Smooth muscle cell (in vitro differentiated cells): ENCODE measurements around the gene TNIP1. TPM values are rescaled to one million over a fixed set of nuclear protein-coding genes. Genes with fewer than 3 reads are reported as not detected.
A peak's percentile ranks its signal among the peaks of the same experiment; 100 is the strongest.

Experiments
- DNase-seq: peaks from one replicate; lab custom pipeline; 2025; ENCODE audit not compliant: unreplicated experiment; lab: John Stamatoyannopoulos, UW
- H2AFZ ChIP-seq: fragments of 200-600 bp; sonication (generic); 2 replicates; pipeline ENCODE4 v1.6.0; 2016; ENCODE audit warnings: antibody characterized with exemption, low read depth, mild to moderate bottlenecking
- H3F3A ChIP-seq: fragments of 200-600 bp; sonication (generic); 2 replicates; pipeline ENCODE4 v1.6.0; 2017; ENCODE audit warnings: antibody characterized with exemption, low read depth
- H3K27ac ChIP-seq: fragments of 200-600 bp; sonication (generic); 2 replicates; pipeline ENCODE4 v1.5.1; 2016; ENCODE audit warnings: low read depth, mild to moderate bottlenecking
- H3K27me3 ChIP-seq: fragments of 200-600 bp; sonication (generic); 2 replicates; pipeline ENCODE4 v1.6.1; 2016; ENCODE audit warnings: low read depth, mild to moderate bottlenecking
- H3K36me3 ChIP-seq: fragments of 200-600 bp; sonication (generic); 2 replicates; pipeline ENCODE4 v1.5.1; 2016; ENCODE audit warnings: low read depth
- H3K4me1 ChIP-seq: fragments of 200-600 bp; sonication (generic); 2 replicates; pipeline ENCODE4 v1.5.1; 2016; ENCODE audit warnings: low read depth
- H3K4me2 ChIP-seq: fragments of 200-600 bp; sonication (generic); 2 replicates; pipeline ENCODE4 v1.6.0; 2016; ENCODE audit warnings: mild to moderate bottlenecking
- H3K4me3 ChIP-seq: fragments of 200-600 bp; sonication (generic); 2 replicates; pipeline ENCODE4 v1.5.1; 2016; ENCODE audit warnings: mild to moderate bottlenecking
- H3K79me2 ChIP-seq: fragments of 200-600 bp; sonication (generic); 2 replicates; pipeline ENCODE4 v1.6.0; 2016; ENCODE audit warnings: low read depth, mild to moderate bottlenecking
- H3K9ac ChIP-seq: fragments of 200-600 bp; sonication (generic); 2 replicates; pipeline ENCODE4 v1.6.0; 2016; ENCODE audit warnings: low read depth
- H3K9me3 ChIP-seq: fragments of 200-600 bp; sonication (generic); replicated peaks from 2 replicates; pipeline ENCODE4 v1.5.1; 2016; ENCODE audit warnings: low read depth
- H4K20me1 ChIP-seq: fragments of 200-600 bp; sonication (generic); 2 replicates; pipeline ENCODE4 v1.6.0; 2016; ENCODE audit warnings: low read depth
- WGBS: methylation state at CpG from one replicate; pipeline ENCODE4 v1.1.7; 2016; ENCODE audit warnings: low lambda C conversion rate; 5-methylcytosine and 5-hydroxymethylcytosine counted together
- polyA plus RNA-seq: library from polyadenylated mRNA; unstranded; fragments of >200 nt; fragmentation: Nextera tagmentation; extraction: Ambion mirVana; gene quantifications from 2 replicates; pipeline ENCODE4 v1.2.1, GENCODE V29; 2016
- total RNA-seq: library from RNA; depleted of rRNA; stranded (reverse); fragments of >200 nt; gene quantifications from 2 replicates; pipeline ENCODE4 v1.2.3, GENCODE V29; 2014
- TF ChIP-seq, protein P1 (sequence below): fragments of 200-600 bp; sonication (generic); IDR thresholded peaks from 2 replicates; pipeline ENCODE4 v1.5.1; 2017; ENCODE audit warnings: borderline replicate concordance, mild to moderate bottlenecking, antibody characterized with exemption; ENCODE audit not compliant: insufficient read depth, poor library complexity, severe bottlenecking

TNIP1 gene
- total and polyA plus RNA-seq, 2 experiments from 2014 or later = 51.4 to 73.7 TPM

DNA sequence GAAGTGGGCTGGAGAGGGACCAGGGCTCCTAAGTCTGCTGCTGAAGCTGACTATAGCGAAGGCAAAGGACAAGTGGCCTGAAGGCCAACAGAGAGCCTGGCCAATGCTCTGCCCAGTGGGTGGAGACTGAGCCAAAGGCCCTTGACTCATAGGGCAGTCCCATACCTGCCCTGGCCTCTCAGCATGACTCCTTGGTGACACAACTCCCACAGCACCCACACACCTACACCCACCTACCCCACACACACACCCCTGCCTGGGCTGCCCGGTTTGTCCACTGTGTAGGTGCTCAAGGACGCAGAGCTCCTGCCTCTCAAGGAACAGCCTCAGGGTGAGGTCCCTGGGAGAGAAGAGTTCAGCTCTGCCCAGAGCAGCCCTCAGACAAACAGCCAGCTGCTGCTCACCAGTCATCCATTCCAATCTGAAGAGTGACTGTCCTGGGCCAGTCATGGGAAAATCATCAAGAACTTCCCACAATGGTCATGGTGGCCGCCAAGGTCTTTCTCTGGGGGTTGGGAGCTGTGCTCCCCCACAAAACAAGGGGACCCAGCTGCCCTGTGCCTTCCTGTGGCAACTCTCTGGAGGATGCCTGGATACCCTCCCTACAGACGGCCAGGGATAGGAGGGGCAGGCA lies 5.0 kb downstream of the TNIP1 start:
- TF ChIP-seq, protein P1, sequence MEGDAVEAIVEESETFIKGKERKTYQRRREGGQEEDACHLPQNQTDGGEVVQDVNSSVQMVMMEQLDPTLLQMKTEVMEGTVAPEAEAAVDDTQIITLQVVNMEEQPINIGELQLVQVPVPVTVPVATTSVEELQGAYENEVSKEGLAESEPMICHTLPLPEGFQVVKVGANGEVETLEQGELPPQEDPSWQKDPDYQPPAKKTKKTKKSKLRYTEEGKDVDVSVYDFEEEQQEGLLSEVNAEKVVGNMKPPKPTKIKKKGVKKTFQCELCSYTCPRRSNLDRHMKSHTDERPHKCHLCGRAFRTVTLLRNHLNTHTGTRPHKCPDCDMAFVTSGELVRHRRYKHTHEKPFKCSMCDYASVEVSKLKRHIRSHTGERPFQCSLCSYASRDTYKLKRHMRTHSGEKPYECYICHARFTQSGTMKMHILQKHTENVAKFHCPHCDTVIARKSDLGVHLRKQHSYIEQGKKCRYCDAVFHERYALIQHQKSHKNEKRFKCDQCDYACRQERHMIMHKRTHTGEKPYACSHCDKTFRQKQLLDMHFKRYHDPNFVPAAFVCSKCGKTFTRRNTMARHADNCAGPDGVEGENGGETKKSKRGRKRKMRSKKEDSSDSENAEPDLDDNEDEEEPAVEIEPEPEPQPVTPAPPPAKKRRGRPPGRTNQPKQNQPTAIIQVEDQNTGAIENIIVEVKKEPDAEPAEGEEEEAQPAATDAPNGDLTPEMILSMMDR = no peak
- Histone ChIP-seq H3K9ac (peak overlapping the region; percentile 58), H3K79me2 (peaks cover 94% of the 10 kb centered on the region), H3K9me3 (no peaks in the 10 kb centered on the region), H2AFZ (no peak overlapping the region), H3F3A (peaks cover 5% of the 10 kb centered on the region), H3K27ac (peak overlapping the region; percentile 84), H3K4me2 (no peak overlapping the region), H4K20me1 (peaks cover 90% of the 10 kb centered on the region), H3K27me3 (no peaks in the 10 kb centered on the region), H3K4me1 (no peaks in the 10 kb centered on the region), H3K4me3 (no peak overlapping the region), H3K36me3 (peaks cover 2% of the 10 kb centered on the region)
- DNase-seq = no peak
- WGBS = 75% methylated on average over 5 of the region's 5 CpGs

DNA sequence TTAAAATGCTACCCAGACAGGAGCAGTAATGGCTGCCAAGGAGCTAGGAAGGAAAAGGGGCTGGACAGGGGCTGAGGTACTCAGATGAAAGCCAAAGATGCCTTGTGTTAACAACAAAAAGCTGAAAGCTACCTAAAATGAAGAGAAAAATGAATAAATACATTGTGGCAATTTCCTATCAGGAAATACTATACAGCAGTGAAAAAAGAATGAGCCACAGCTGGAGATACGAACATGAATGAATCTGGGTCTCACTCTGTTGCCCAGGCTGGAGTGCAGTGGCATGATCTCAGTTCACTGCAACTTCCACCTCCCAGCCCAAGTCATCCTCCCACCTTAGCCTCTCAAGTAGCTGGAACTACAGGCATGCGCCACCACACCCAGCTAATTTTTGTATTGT lies 6.3 kb downstream of the TNIP1 start:
- WGBS = 100% methylated on average over 2 of the region's 2 CpGs
- H3F3A ChIP-seq = peaks cover 5% of the 10 kb centered on the region
- H3K27ac ChIP-seq = peak overlapping the region; percentile 45

DNA sequence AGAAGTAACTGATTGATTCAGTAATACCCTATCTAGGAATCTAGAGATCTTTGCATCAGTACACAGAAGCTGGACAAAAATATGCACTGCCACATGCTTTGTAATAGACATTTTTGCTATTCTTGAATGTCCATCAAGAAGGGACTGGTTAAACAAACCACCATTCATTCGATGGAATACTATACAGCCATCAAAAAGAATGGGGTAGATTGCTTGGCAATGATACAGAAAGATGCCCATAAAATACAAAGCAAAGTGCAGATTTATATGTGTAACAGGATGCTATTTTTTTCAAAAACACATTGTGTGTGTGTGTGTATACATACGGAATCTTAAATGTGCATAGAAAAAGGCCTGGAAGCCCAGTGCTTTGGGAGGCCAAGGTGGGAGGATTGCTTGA lies 7.6 kb downstream of the TNIP1 start:
- H4K20me1 ChIP-seq = peaks cover 97% of the 10 kb centered on the region
- no peaks in the 10 kb centered on the region for H3K9me3 ChIP-seq
- H3F3A ChIP-seq = peaks cover 5% of the 10 kb centered on the region
- H3K4me1 ChIP-seq = peaks cover 4% of the 10 kb centered on the region
- TF ChIP-seq, protein P1 = no peak
- H3K27me3 ChIP-seq = no peaks in the 10 kb centered on the region
- H3K9ac ChIP-seq = no peak overlapping the region
- DNase-seq = no peak
- no peak overlapping the region for H2AFZ ChIP-seq
- H3K4me2 ChIP-seq = no peak overlapping the region
- WGBS = 95% methylated on average over 2 of the region's 2 CpGs
- no peak overlapping the region for H3K4me3 ChIP-seq
- H3K36me3 ChIP-seq = peaks cover 2% of the 10 kb centered on the region
- peaks cover 97% of the 10 kb centered on the region for H3K79me2 ChIP-seq
- no peak overlapping the region for H3K27ac ChIP-seq

More for the DNA sequence above, 6.3 kb downstream of the TNIP1 start:
- no peak overlapping the region for H3K4me2 ChIP-seq
- no peak overlapping the region for H3K4me3 ChIP-seq
- H3K79me2 ChIP-seq = peaks cover 97% of the 10 kb centered on the region
- TF ChIP-seq, protein P1 = no peak
- H3K27me3 ChIP-seq = no peaks in the 10 kb centered on the region
- H2AFZ ChIP-seq = no peak overlapping the region
- H3K9ac ChIP-seq = no peak overlapping the region
- no peaks in the 10 kb centered on the region for H3K9me3 ChIP-seq
- peaks cover 97% of the 10 kb centered on the region for H4K20me1 ChIP-seq
- H3K4me1 ChIP-seq = peaks cover 4% of the 10 kb centered on the region
- H3K36me3 ChIP-seq = peaks cover 2% of the 10 kb centered on the region
- no peak for DNase-seq

DNA sequence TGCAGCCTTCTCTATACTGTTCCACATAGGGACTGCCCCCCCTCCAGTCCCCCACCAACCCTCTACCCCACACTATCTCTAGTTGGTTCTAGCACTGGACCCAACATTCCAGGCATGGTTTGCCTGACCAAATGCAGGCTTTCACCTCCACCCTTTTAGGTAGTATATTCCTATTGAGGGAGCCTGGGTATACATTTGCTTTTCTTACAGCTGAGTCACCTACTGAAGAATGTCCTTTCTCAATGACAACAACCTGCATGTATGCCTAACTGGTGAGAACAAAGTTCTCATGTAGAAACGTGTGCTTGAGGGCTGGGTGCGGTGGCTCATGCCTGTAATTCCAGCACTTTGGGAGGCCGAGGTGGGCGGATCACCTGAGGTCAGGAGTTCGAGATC lies 8.2 kb downstream of the TNIP1 start:
- H3K27me3 ChIP-seq = no peaks in the 10 kb centered on the region
- DNase-seq = no peak
- H3K36me3 ChIP-seq = peaks cover 2% of the 10 kb centered on the region
- H2AFZ ChIP-seq = no peak overlapping the region
- peaks cover 5% of the 10 kb centered on the region for H3F3A ChIP-seq
- no peak overlapping the region for H3K4me3 ChIP-seq
- WGBS = 63% methylated on average over 5 of the region's 5 CpGs
- H3K9me3 ChIP-seq = no peaks in the 10 kb centered on the region
- peak overlapping the region; percentile 67 for H3K27ac ChIP-seq
- H4K20me1 ChIP-seq = peaks cover 97% of the 10 kb centered on the region
- H3K4me2 ChIP-seq = no peak overlapping the region
- H3K9ac ChIP-seq = peak overlapping the region; percentile 51
- TF ChIP-seq, protein P1 = no peak
- H3K4me1 ChIP-seq = peaks cover 4% of the 10 kb centered on the region
- peaks cover 97% of the 10 kb centered on the region for H3K79me2 ChIP-seq
